ENCODE measurements around the gene APLP2.

Gene APLP2

GRCh38 chr11:130161441-130162145 lies 91.9 kb downstream of the APLP2 start:
- no peak for TF ChIP-seq CTCF (IDR thresholded peaks at IDR 0.05; ENCODE audit: low read depth, low read length)
- no peak overlapping the region for H3K4me3 ChIP-seq (replicated peaks in 1 of 2; ENCODE audit: low read depth in 2 of 2, low read length in 2 of 2)
- peak in 1 of 2 donors; percentile 24 for DNase-seq (ENCODE audit: low read depth in 2 of 2)

GRCh38 chr11:130162733-130163132 lies 93.0 kb downstream of the APLP2 start:
- TF ChIP-seq CTCF (IDR thresholded peaks at IDR 0.05; ENCODE audit: low read depth, low read length), result no peak
- no peak overlapping the region for H3K4me3 ChIP-seq (replicated peaks in 1 of 2; ENCODE audit: low read depth in 2 of 2, low read length in 2 of 2)
- DNase-seq (ENCODE audit: low read depth in 2 of 2), result peak in 1 of 2 donors; percentile 26

- peak; percentile 3 for TF ChIP-seq CTCF (IDR thresholded peaks at IDR 0.05; ENCODE audit: low read depth, low read length)
- DNase-seq (ENCODE audit: low read depth in 2 of 2), result no peak
- no peak overlapping the region for H3K4me3 ChIP-seq (replicated peaks in 1 of 2; ENCODE audit: low read depth in 2 of 2, low read length in 2 of 2)
Observed at GRCh38 chr11:130163346-130164220, 93.9 kb downstream of the APLP2 start.

- TF ChIP-seq CTCF (IDR thresholded peaks at IDR 0.05; ENCODE audit: low read depth, low read length), result no peak
- H3K4me3 ChIP-seq (replicated peaks in 1 of 2; ENCODE audit: low read depth in 2 of 2, low read length in 2 of 2), result no peak overlapping the region
- DNase-seq (ENCODE audit: low read depth in 2 of 2), result no peak
Observed at GRCh38 chr11:130164221-130164570, 94.5 kb downstream of the APLP2 start.

- TF ChIP-seq CTCF (IDR thresholded peaks at IDR 0.05; ENCODE audit: low read depth, low read length), result no peak
- DNase-seq (ENCODE audit: low read depth in 2 of 2), result no peak
- H3K4me3 ChIP-seq (replicated peaks in 1 of 2; ENCODE audit: low read depth in 2 of 2, low read length in 2 of 2), result no peak overlapping the region
Observed at GRCh38 chr11:130165601-130166456, 96.1 kb downstream of the APLP2 start.

- peak; percentile 89 to 96 for DNase-seq (ENCODE audit: low read depth in 2 of 2)
- TF ChIP-seq CTCF (IDR thresholded peaks at IDR 0.05; ENCODE audit: low read depth, low read length), result no peak
- no peak overlapping the region for H3K4me3 ChIP-seq (replicated peaks in 1 of 2; ENCODE audit: low read depth in 2 of 2, low read length in 2 of 2)
Observed at GRCh38 chr11:130166457-130166784, 96.7 kb downstream of the APLP2 start.

All from cardiac fibroblast (primary cell).